HG02798 (cell line): Measurements from ENCODE around the gene C17orf114.

Experiments used
- ATAC-seq: cut with Tn5 transposase; IDR thresholded peaks from one replicate; pipeline ENCODE4 v1.9.1; 2021; ENCODE audit warnings: mild to moderate bottlenecking; ENCODE audit not compliant: unreplicated experiment, poor library complexity

C17orf114 gene

GRCh38 chr17:4788807-4789700 lies 13.1 kb downstream of the C17orf114 start, which contains the start of gene GLTPD2:
Gene GLTPD2, plus strand, starts transcription at chr17:4788964. Its CDS starts 48 bp downstream, at chr17:4789012.
- ATAC-seq: no peak

- no peak for ATAC-seq
Measured at GRCh38 chr17:4788159-4788806, 13.8 kb downstream of the C17orf114 start.

- no peak for ATAC-seq
Measured at GRCh38 chr17:4786516-4786915, 15.6 kb downstream of the C17orf114 start.

DNA sequence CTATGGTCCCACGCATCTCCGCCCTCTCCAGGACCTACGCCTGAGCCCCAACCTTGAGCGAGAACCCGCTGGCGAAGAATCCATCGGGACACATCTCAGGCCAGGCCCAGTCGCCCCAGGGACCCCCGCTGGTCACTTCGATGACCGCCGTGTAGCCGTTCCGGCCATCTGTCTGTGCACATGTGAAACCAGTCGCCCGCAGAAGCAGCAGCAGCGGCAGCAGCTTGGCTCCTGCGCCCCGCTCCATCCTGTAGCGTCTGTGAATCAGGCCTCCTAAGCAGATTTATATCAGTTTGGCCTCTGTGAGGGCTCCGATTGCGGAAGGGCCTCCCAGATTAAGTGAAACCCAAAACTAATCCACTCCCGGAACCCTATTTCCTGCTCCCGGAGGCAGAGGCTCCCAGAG lies 16.0 kb downstream of the C17orf114 start, which contains the start of gene VMO1:
Gene VMO1, minus strand, starts transcription at position 259 of the 406 bp plus-strand sequence. Its CDS starts 12 bp downstream, at position 247.
- ATAC-seq: no peak

- no peak for ATAC-seq
Measured at GRCh38 chr17:4785311-4786105, 16.6 kb downstream of the C17orf114 start.

DNA sequence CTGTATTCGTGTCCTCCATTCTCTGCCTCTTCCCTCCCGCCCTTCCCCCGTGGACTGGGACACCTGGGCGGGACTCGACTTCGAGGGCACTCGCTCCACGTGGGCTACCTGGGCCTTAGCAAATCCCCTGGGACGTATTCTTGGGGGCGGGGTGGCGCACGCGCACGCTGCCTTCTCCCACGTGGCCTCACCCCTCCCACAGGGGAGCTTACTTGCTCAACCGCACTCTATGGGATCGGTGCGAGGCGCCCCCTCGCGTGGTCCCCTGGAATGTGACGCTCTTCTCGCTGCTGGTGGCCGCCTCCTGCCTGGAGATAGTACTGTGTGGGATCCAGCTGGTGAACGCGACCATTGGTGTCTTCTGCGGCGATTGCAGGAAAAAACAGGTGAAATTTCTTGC lies 19.5 kb downstream of the C17orf114 start:
- ATAC-seq: no peak

DNA sequence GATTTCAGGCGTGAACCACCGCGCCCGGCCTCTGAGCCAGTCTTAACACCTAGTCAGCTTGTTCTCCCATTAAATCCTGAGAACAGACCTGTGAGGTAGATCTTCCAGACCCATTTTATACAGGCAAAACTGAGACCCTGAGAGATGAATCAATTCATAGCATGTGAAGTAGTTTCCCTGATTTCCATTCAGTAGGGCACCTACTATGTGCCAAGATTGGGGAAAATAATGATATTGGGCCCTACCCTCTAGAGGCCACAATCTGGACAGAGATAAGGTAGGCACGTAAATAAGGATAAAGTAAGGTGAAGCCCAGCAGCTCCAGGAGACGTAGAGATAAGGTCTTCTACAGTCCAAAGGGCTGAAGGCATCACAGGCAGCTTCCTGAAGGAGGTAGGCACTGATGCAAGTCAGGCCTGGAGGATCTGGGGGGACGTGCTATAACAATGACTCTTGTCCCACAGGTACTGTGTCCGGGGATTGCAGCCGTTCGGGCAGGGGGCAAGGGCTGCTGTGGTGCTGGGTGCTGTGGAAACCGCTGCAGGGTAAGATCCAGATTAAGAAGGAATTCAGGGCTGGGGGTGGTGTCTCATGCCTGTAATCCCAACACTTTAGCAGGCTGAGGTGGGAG lies 21.7 kb downstream of the C17orf114 start:
- no peak for ATAC-seq

GRCh38 chr17:4777969-4778760 lies 24.0 kb downstream of the C17orf114 start:
- no peak for ATAC-seq

GRCh38 chr17:4772235-4772613 lies 29.9 kb downstream of the C17orf114 start:
- no peak for ATAC-seq

DNA sequence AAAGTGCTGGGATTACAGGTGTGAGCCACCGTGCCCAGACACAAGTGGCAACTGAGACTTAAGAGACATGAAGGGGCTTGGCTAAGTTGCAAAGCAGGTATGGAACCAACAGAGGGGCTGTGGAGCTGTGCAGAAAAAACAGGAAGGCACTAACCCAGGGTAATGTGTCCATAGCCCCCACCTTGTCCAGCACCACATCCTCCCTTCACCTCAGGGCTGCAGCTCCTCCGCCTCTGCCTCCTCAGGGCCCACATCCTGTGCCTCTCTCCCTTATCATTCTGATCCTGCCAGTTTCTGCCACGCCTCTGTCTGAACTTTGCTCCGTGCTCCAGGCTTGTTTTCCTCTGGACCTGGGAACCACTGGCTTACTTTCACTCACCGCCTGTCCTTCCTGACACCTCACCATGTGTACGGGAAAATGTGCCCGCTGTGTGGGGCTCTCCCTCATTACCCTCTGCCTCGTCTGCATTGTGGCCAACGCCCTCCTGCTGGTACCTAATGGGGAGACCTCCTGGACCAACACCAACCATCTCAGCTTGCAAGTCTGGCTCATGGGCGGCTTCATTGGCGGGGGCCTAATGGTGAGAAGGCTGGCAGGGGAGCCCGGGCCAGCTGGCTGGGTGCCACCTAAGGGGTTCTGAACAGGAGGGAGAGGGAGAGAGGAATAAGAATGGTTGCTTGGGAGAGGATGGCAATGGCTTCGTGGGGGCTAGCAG lies 30.5 kb downstream of the C17orf114 start, which contains the start of gene TM4SF5:
Gene TM4SF5, plus strand, starts transcription at position 368 of the 716 bp plus-strand sequence. Its CDS starts 37 bp downstream, at position 405.
- no peak for ATAC-seq

GRCh38 chr17:4769628-4770027 lies 32.5 kb downstream of the C17orf114 start:
- ATAC-seq: no peak

DNA sequence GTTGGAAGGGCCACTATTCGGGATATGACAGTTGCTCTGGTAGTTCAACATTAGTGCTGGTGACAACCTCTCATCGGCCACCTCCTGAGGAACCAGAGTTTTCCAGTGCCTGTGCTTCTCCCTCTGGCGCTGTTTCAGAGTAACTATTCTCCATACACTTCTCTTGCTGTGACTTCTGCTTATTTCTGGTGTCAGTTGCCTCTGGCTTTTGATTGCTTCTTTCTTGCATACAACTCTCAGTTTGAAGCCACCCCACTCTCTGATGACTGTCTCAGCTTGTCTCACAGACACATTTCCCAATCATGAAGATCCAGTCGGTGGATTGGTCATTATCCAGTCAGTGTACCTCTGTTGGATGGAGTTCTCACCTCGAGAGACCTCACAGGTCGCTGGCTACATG lies 33.8 kb downstream of the C17orf114 start:
- no peak for ATAC-seq

- ATAC-seq: no peak
Measured at GRCh38 chr17:4766723-4767122, 35.4 kb downstream of the C17orf114 start.

GRCh38 chr17:4766201-4766600 lies 35.9 kb downstream of the C17orf114 start:
- no peak for ATAC-seq

DNA sequence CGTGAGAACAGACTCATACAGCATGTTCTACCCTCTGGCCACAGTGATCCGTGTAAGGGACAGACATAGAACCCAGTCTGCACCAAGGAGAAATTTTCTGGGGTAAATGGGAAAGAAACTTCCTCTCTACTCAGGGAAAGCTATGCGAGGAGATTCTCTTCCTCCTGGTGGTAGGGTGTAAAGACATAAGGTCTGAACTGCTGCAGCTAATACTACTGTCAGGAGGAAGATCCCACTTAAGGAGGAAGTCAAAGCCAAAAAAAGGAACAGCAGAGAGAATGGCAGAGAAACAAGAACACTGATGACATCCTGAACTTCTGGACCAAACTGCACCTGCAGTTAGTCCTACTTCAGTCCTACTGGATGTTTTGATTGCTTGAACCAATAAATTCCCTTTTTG lies 37.5 kb downstream of the C17orf114 start:
- ATAC-seq: no peak

- no peak for ATAC-seq
Measured at GRCh38 chr17:4759776-4760236, 42.3 kb downstream of the C17orf114 start.

DNA sequence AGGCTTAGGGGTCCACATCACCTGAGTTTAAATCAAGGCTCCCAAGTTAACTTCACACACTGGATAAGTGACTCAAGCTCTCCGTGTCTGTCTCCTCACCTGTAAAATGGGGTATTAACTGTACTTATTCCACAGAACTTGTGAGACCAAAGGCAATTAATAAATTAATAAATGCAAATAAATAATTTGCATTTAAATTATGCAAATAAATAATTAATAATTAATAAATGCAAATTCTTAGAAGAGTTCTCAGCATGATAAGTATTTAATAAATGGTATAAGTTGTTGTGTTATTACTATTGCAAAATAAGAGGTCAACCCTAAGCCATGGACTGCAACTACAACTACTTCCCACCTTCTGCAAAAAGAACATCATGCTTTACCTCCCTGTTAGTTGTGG lies 48.7 kb downstream of the C17orf114 start:
- no peak for ATAC-seq

DNA sequence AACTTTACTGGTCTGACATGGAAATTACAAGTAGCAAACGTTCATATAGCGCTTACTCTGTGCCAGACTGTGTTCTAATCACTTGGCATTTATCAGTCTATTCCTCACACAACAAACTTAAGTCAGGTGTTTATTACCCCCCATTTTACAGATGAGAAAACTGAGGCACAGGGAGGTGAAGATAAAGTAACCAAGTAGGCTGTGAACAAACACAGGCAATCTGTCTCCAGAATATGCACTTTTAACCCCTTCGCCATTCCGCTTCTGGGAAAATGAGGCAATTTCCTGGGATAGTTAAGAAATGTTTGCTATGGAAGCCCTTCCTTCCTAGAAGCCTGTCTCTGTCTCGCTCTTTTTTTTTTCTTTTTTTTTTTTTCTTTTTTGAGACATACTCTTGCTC lies 50.2 kb downstream of the C17orf114 start:
- ATAC-seq: no peak
